Thymus (tissue), 11 donors: ENCODE data around the gene EHMT2. TPM values are rescaled to one million over a fixed set of nuclear protein-coding genes. Genes with fewer than 3 reads are reported as not detected.
"Not testable (repeated sequence)": the region's sequence is repeated elsewhere in the genome, so short reads cannot be mapped to it uniquely, and the experiment has no call there.

Experiments used
- DNase-seq, 9 donors: peaks; one replicate each; pipeline ENCODE4 v3.0.0-alpha.2; 2013; ENCODE audit warnings: low spot score in 9 of 9, low read depth in 6 of 9, missing footprints in 1 of 9
- H3K27ac ChIP-seq, 2 donors: one replicate each; pipeline ENCODE4 v1.5.1; 2013; ENCODE audit warnings: control low read depth in 1 of 2, low read depth in 1 of 2, low read length in 1 of 2, mild to moderate bottlenecking in 1 of 2, moderate library complexity in 1 of 2
- H3K27me3 ChIP-seq, 2 donors: one replicate each; pipeline ENCODE4 v1.5.1; 2013; ENCODE audit warnings: low read length in 1 of 2; ENCODE audit not compliant: control insufficient read depth in 2 of 2, insufficient read depth in 1 of 2
- H3K36me3 ChIP-seq, 2 donors: one replicate each; pipeline ENCODE4 v1.5.1; 2013; ENCODE audit warnings: low read length in 1 of 2, mild to moderate bottlenecking in 1 of 2, moderate library complexity in 1 of 2; ENCODE audit not compliant: control insufficient read depth in 2 of 2, insufficient read depth in 2 of 2
- H3K4me1 ChIP-seq, 2 donors: one replicate each; pipeline ENCODE4 v1.5.1; 2013; ENCODE audit warnings: low read length in 2 of 2; ENCODE audit not compliant: control insufficient read depth in 2 of 2, insufficient read depth in 2 of 2
- H3K4me3 ChIP-seq, 2 donors: one replicate each; pipeline ENCODE4 v1.5.1; 2013; ENCODE audit warnings: low read length in 2 of 2, control low read depth in 1 of 2, mild to moderate bottlenecking in 1 of 2
- H3K9me3 ChIP-seq, 2 donors: one replicate each; pipeline ENCODE4 v1.5.1; 2013; ENCODE audit warnings: low read length in 1 of 2, mild to moderate bottlenecking in 1 of 2; ENCODE audit not compliant: control insufficient read depth in 2 of 2, insufficient read depth in 1 of 2
- WGBS: extraction: QIAGEN DNeasy Blood & Tissue Kit; methylation state at CpG from one replicate; pipeline ENCODE4 v1.1.7; 2013; 5-methylcytosine and 5-hydroxymethylcytosine counted together
- polyA plus RNA-seq: library from polyadenylated mRNA; stranded (reverse); fragments of 200-250 nt; gene quantifications from one replicate; pipeline ENCODE4 v1.2.3, GENCODE V29; 2013
- total RNA-seq: library from RNA; stranded (reverse); fragments of 120-200 nt; gene quantifications from one replicate; pipeline ENCODE4 v1.2.4, GENCODE V29; 2013
- donor health status: healthy.

EHMT2 gene
- total and polyA plus RNA-seq, 2 donors = 35.0 to 60.1 TPM

DNA sequence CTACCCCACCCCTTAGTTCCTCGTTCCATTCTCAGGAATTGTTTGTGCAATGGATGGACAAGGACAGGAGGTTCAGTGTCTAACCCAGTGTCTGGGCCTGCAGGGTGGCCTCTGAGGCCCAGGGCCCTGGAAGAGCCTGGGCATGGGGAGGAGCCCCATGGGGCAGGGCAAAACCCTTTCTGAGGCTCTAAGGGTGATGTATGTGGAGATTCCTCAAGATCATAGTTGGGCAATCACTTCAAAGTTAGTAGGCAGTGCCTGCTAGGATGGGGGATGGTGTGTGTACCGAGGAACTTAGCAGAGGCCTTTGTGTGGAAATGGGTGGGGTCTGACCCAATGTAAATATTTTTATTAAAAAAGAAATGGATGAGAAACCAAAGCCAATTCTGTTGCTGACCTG, 23.3 kb upstream of the EHMT2 start:
- H3K27ac ChIP-seq = no peak overlapping the region

DNA sequence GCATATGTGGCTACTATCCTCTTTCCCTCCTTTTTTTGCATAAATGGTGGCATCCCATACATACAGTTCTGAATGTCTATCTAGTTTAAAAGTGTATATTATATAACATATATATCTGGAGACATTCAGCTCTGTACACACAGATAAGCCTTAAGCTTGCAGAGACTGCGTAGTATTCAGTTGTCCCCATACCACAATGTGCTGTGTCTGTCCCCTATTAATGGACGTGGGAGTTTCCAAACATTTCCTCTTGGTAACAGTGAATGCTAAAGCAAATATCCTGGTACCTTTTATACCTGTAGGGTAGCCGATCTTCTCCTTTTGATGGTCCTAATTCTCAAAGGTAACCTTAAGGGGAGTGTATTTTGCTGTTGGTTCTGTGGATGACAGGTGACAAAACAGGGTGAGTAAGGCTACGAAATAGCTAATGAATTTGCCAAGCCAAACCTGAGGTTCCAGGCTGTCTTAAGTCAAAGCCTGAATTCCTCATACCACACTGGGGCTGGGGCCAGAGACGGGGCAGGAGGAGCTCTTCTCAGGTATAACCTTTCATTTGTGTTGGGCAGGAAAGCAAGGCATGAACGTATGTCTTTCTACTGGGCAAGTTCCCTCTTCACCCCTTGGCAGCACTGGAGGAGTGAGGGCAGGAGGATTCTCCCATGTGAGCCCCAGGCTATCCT, 22.3 kb upstream of the EHMT2 start:
- no peaks in the 10 kb centered on the region for H3K27me3 ChIP-seq
- no peaks in the 10 kb centered on the region for H3K9me3 ChIP-seq
- WGBS = 92% methylated on average over 6 of the region's 6 CpGs
- no peaks in the 10 kb centered on the region for H3K36me3 ChIP-seq
- H3K4me3 ChIP-seq = no peak overlapping the region
- DNase-seq = no peak
- no peaks in the 10 kb centered on the region for H3K4me1 ChIP-seq
- H3K27ac ChIP-seq = no peak overlapping the region

More for the DNA sequence above, 23.3 kb upstream of the EHMT2 start:
- Histone ChIP-seq H3K4me3 (no peak overlapping the region), H3K4me1 (no peaks in the 10 kb centered on the region), H3K27me3 (no peaks in the 10 kb centered on the region), H3K9me3 (no peaks in the 10 kb centered on the region), H3K36me3 (no peaks in the 10 kb centered on the region)
- WGBS = 97% methylated on average over 2 of the region's 2 CpGs
- no peak for DNase-seq

DNA sequence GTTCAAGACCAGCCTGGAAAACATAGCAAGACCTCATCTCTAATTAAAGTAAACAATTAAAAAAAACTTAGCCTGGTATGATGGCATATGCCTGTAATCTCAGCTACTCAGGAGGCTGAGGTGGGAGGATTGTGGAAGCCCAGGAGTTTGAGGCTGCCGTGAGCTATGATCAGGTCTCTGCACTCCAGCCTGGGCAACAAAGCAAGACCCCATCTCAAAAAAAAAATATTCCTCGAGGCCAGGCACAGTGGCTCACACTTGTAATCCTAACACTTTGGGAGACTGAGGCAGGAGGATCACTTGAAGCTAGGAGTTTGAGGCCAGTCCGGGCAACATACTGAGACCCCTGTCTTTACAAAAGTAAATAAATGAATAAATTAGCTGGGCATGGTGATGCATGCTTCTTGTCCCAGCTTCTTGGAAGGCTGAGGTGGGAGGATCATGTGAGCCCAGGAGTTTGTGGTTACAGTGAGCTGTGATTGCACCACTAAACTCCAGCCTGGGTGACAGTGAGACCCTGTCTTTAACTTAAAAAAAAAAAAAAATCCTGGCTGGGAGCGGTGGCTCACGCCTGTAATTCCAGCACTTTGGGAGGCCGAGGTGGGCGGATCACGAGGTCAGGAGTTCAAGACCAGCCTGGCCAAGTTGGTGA, 20.7 kb upstream of the EHMT2 start:
- 82% methylated on average over 8 of the region's 8 CpGs for WGBS
- H3K27me3 ChIP-seq = no peaks in the 10 kb centered on the region
- no peak for DNase-seq
- no peaks in the 10 kb centered on the region for H3K9me3 ChIP-seq
- H3K4me1 ChIP-seq = no peaks in the 10 kb centered on the region
- no peaks in the 10 kb centered on the region for H3K36me3 ChIP-seq
- no peak overlapping the region for H3K27ac ChIP-seq
- no peak overlapping the region for H3K4me3 ChIP-seq

DNA sequence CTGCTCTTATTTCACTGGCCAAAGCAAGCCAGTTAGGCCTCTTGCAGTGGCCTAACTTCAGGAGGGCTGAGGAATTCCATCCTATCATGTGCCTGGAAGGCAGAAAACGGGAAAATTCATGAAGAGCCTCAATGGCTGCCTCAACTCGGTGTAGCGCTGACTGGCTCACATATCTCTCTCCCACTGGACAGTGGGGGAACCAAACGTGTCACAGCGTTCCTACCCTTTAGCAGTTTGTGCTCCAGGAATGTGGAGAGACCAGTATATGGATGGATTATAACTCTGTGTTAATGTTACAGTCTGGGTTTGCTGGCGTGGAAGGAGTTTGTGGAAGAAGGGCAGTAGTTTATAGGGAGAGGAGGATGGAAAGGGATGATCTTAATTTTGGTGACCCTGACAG, 18.3 kb upstream of the EHMT2 start:
- Histone ChIP-seq H3K36me3 (no peaks in the 10 kb centered on the region), H3K9me3 (no peaks in the 10 kb centered on the region), H3K27me3 (no peaks in the 10 kb centered on the region), H3K4me3 (no peak overlapping the region), H3K4me1 (no peaks in the 10 kb centered on the region), H3K27ac (no peak overlapping the region)
- no peak for DNase-seq
- WGBS = 95% methylated on average over 6 of the region's 6 CpGs

DNA sequence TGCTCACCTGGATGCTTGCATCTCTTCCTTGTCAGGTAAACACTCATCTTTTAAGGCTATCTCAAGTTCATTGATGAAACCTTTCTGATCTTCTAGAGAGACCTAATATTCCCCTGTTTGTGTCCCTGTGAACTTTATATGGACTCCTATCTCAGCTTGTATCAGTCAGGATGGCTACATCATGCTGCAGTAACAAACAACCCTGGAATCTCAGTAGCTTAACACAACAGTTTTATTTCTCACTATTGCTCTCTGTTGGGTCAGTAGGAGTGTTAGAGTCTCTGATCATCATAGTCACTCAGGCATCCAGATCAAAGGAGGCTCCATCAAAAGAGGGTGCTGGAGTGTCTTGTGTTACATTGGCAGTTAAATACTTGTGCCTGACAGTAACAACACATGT, 17.9 kb upstream of the EHMT2 start:
- no peak for DNase-seq
- Histone ChIP-seq H3K9me3 (no peaks in the 10 kb centered on the region), H3K4me3 (no peak overlapping the region), H3K27ac (no peak overlapping the region), H3K36me3 (no peaks in the 10 kb centered on the region), H3K27me3 (no peaks in the 10 kb centered on the region), H3K4me1 (no peaks in the 10 kb centered on the region)

DNA sequence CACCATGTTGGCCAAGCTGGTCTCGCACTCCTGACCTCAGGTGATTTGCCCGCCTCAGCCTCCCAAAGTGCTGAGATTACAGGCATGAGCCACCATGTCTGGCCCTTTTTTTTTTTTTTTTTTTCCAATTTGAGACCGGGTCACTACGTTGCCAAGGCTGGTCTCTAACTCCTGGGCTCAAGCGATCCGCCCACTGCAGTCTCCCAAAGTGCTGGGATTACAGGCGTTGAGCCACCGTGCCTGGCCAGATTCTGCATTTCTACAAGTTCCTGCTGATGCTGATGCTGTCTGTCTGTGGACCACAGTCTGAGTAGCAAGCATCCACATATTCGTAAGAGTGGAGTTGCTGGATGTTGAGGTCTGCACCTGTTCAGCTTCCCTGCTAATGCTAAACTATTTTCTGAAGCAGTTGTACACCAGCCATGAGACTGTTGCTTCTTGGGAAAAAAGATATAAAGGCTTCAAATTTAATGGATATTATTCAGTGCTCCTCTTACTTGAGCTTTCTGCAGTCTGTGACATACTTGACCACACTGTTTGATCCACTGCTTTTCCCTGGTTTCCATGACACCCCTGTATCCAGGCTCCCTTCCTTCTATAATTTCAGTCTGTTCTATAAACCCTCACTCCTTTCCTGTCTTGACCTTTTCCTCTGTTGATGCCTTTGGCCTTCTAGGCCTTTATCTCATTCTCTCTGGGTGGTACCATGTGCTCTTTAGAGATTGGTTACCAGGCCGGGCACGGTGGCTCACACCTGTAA, 14.5 kb upstream of the EHMT2 start:
- Histone ChIP-seq H3K4me3 (no peak overlapping the region), H3K27ac (no peak overlapping the region), H3K36me3 (no peaks in the 10 kb centered on the region), H3K4me1 (no peaks in the 10 kb centered on the region), H3K27me3 (no peaks in the 10 kb centered on the region), H3K9me3 (no peaks in the 10 kb centered on the region)
- no peak for DNase-seq
- 91% methylated on average over 11 of the region's 11 CpGs for WGBS

DNA sequence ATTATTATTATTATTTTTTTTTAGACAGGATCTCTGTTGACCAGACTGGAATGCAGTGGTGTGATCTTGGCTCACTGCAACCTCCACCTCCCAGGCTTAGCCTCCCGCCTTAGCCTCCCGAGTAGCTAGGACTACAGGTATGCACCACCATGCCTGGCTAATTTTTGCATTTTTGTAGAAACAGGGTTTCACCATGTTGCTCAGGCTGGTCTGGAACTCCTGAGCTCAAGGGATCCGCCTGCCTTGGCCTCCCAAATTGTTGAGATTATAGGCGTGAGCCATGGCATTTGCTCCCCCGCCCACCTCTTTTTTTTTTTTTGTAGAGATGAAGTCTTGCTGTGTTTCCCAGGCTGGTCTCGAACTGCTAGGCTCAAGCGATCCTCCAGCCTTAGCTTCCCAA, 11.8 kb upstream of the EHMT2 start:
- not testable (repeated sequence) for H3K27ac ChIP-seq, H3K9me3 ChIP-seq, H3K4me1 ChIP-seq, H3K4me3 ChIP-seq, H3K27me3 ChIP-seq, H3K36me3 ChIP-seq, DNase-seq
- 97% methylated on average over 7 of the region's 7 CpGs for WGBS

DNA sequence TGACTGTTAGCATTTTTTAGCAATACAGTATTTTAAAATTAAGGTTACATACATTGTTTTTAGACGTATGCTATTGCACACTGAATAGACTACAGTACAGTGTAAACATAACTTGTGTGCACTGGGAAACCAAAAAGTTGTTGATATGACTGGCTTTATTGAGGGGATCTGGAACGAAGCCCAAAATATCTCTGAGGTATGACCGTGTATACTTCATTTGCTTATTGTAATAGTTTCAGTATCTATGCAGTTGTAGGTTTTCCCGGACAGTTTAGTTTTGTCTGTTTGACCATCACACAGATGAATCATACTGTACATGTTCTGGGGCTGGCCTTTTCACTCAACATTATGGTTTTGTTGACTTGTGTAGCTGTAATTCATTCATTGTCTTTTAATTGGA, 11.3 kb upstream of the EHMT2 start:
- Histone ChIP-seq H3K4me1 (no peaks in the 10 kb centered on the region), H3K9me3 (no peaks in the 10 kb centered on the region), H3K27ac (no peak overlapping the region), H3K36me3 (no peaks in the 10 kb centered on the region), H3K4me3 (no peak overlapping the region), H3K27me3 (no peaks in the 10 kb centered on the region)
- WGBS = 89% methylated on average over 4 of the region's 4 CpGs
- no peak for DNase-seq

DNA sequence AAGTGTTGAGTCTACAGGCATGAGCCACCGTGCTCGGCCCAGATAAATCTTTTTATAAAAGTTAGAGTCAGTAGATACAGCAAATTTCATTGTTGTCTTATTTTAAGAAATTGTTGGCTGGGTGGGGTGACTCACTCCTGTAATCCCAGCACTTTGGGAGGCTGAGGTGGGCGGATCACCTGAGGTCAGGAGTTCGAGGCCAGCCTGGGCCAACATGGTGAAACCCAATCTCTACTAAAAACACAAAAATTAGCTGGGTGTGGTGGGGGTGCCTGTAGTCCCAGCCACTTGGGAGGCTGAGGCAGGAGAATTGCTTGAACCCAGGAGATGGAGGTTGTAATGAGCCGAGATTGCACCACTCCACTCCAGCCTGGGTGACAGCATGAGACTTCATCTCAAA, 10.8 kb upstream of the EHMT2 start:
- not testable (repeated sequence) for H3K9me3 ChIP-seq, H3K4me1 ChIP-seq, H3K4me3 ChIP-seq, H3K27me3 ChIP-seq, H3K27ac ChIP-seq, H3K36me3 ChIP-seq, DNase-seq
- 97% methylated on average over 5 of the region's 5 CpGs for WGBS
